MG63 (cell line): ENCODE results near the gene CTNNA2. TPM values are rescaled to one million over a fixed set of nuclear protein-coding genes. Genes with fewer than 3 reads are reported as not detected.

Experiments used
- DNase-seq: peaks from one replicate; pipeline ENCODE4 v3.0.0-alpha.2; 2020
- H3K27me3 ChIP-seq: fragments of 250-450 bp; sonication (Bioruptor Pico); 2 replicates; pipeline ENCODE4 v1.5.1; 2020; ENCODE audit warnings: mild to moderate bottlenecking, moderate library complexity
- H3K36me3 ChIP-seq: fragments of 250-450 bp; sonication (Bioruptor Pico); 2 replicates; pipeline ENCODE4 v1.5.1; 2020; ENCODE audit warnings: mild to moderate bottlenecking, moderate library complexity
- H3K4me3 ChIP-seq: fragments of 250-450 bp; sonication (Bioruptor Pico); 2 replicates; pipeline ENCODE4 v1.5.1; 2020; ENCODE audit warnings: mild to moderate bottlenecking, moderate library complexity
- H3K9me3 ChIP-seq: fragments of 250-450 bp; sonication (Bioruptor Pico); 2 replicates; pipeline ENCODE4 v1.5.1; 2020; ENCODE audit warnings: mild to moderate bottlenecking, moderate library complexity
- total RNA-seq: library from RNA; depleted of rRNA; stranded (reverse); fragments of >200 nt; shearing (Covaris generic); gene quantifications from 2 replicates; pipeline ENCODE4 v1.2.3, GENCODE V29; 2014; ENCODE audit warnings: low replicate concordance

CTNNA2 gene
- total RNA-seq, 1 experiment from 2014 or later = not detected

- Histone ChIP-seq H3K4me3 (no peak overlapping the region), H3K27me3 (no peaks in the 10 kb centered on the region), H3K9me3 (no peaks in the 10 kb centered on the region), H3K36me3 (no peaks in the 10 kb centered on the region)
- no peak for DNase-seq
These were observed 1033.9 kb downstream of the CTNNA2 start for GRCh38 chr2:80546766-80547165.

- no peak overlapping the region for H3K4me3 ChIP-seq
- H3K27me3 ChIP-seq = no peaks in the 10 kb centered on the region
- H3K36me3 ChIP-seq = no peaks in the 10 kb centered on the region
- H3K9me3 ChIP-seq = no peaks in the 10 kb centered on the region
- no peak for DNase-seq
These were observed 1034.5 kb downstream of the CTNNA2 start for GRCh38 chr2:80547344-80547743.

GRCh38 chr2:80548469-80548868 is 1035.6 kb downstream of the CTNNA2 start:
- Histone ChIP-seq H3K27me3 (no peaks in the 10 kb centered on the region), H3K9me3 (no peaks in the 10 kb centered on the region), H3K4me3 (no peak overlapping the region), H3K36me3 (no peaks in the 10 kb centered on the region)
- DNase-seq = no peak

- Histone ChIP-seq H3K36me3 (no peaks in the 10 kb centered on the region), H3K4me3 (no peak overlapping the region), H3K27me3 (no peaks in the 10 kb centered on the region), H3K9me3 (no peaks in the 10 kb centered on the region)
- no peak for DNase-seq
These were observed 1037.0 kb downstream of the CTNNA2 start for GRCh38 chr2:80549901-80550300.

GRCh38 chr2:80560326-80560725 is 1047.5 kb downstream of the CTNNA2 start:
- DNase-seq = peak; percentile 7
- H3K9me3 ChIP-seq = no peaks in the 10 kb centered on the region
- H3K36me3 ChIP-seq = no peaks in the 10 kb centered on the region
- H3K4me3 ChIP-seq = no peak overlapping the region
- H3K27me3 ChIP-seq = no peaks in the 10 kb centered on the region

- H3K9me3 ChIP-seq = no peaks in the 10 kb centered on the region
- H3K4me3 ChIP-seq = no peak overlapping the region
- DNase-seq = no peak
- no peaks in the 10 kb centered on the region; the same call in 1 of the 2 replicates for H3K27me3 ChIP-seq
- H3K36me3 ChIP-seq = no peaks in the 10 kb centered on the region
These were observed 1055.2 kb downstream of the CTNNA2 start for GRCh38 chr2:80568011-80568410.

- Histone ChIP-seq H3K36me3 (no peaks in the 10 kb centered on the region), H3K4me3 (no peak overlapping the region), H3K27me3 (no peaks in the 10 kb centered on the region; the same call in 1 of the 2 replicates), H3K9me3 (no peaks in the 10 kb centered on the region)
- DNase-seq = no peak
These were observed 1060.3 kb downstream of the CTNNA2 start for GRCh38 chr2:80573167-80573566.

GRCh38 chr2:80573950-80574349 is 1061.1 kb downstream of the CTNNA2 start:
- H3K9me3 ChIP-seq = no peaks in the 10 kb centered on the region
- no peak for DNase-seq
- no peaks in the 10 kb centered on the region; the same call in 1 of the 2 replicates for H3K27me3 ChIP-seq

GRCh38 chr2:80579756-80580155 is 1066.9 kb downstream of the CTNNA2 start:
- Histone ChIP-seq H3K36me3 (no peaks in the 10 kb centered on the region), H3K27me3 (no peaks in the 10 kb centered on the region), H3K4me3 (no peak overlapping the region), H3K9me3 (no peaks in the 10 kb centered on the region)
- DNase-seq = no peak

More at GRCh38 chr2:80573950-80574349, 1061.1 kb downstream of the CTNNA2 start:
- Histone ChIP-seq H3K36me3 (no peaks in the 10 kb centered on the region), H3K4me3 (no peak overlapping the region)

GRCh38 chr2:80591233-80591632 is 1078.4 kb downstream of the CTNNA2 start:
- no peaks in the 10 kb centered on the region for H3K9me3 ChIP-seq
- DNase-seq = no peak
- H3K27me3 ChIP-seq = no peaks in the 10 kb centered on the region

GRCh38 chr2:80592106-80592505 is 1079.3 kb downstream of the CTNNA2 start:
- Histone ChIP-seq H3K36me3 (no peaks in the 10 kb centered on the region), H3K9me3 (no peaks in the 10 kb centered on the region), H3K4me3 (no peak overlapping the region), H3K27me3 (no peaks in the 10 kb centered on the region)
- DNase-seq = no peak

More at GRCh38 chr2:80591233-80591632, 1078.4 kb downstream of the CTNNA2 start:
- Histone ChIP-seq H3K36me3 (no peaks in the 10 kb centered on the region), H3K4me3 (no peak overlapping the region)

- H3K27me3 ChIP-seq = 0 out of 2 replicates have a peak, but pooled peaks cover 2% of the 10 kb centered on the region
- H3K4me3 ChIP-seq = no peak overlapping the region
- H3K36me3 ChIP-seq = no peaks in the 10 kb centered on the region
- no peak for DNase-seq
- no peaks in the 10 kb centered on the region for H3K9me3 ChIP-seq
These were observed 1097.3 kb downstream of the CTNNA2 start for GRCh38 chr2:80610108-80610507.

- no peaks in the 10 kb centered on the region for H3K9me3 ChIP-seq
- H3K27me3 ChIP-seq = no peaks in the 10 kb centered on the region
- H3K4me3 ChIP-seq = no peak overlapping the region
- DNase-seq = no peak
- H3K36me3 ChIP-seq = no peaks in the 10 kb centered on the region
These were observed 1108.8 kb downstream of the CTNNA2 start for GRCh38 chr2:80621656-80622055.

GRCh38 chr2:80624062-80624461 is 1111.2 kb downstream of the CTNNA2 start:
- Histone ChIP-seq H3K27me3 (no peaks in the 10 kb centered on the region), H3K4me3 (no peak overlapping the region), H3K36me3 (no peaks in the 10 kb centered on the region), H3K9me3 (no peaks in the 10 kb centered on the region)
- DNase-seq = no peak

GRCh38 chr2:80634590-80634989 is 1121.7 kb downstream of the CTNNA2 start:
- no peak for DNase-seq
- H3K27me3 ChIP-seq = no peaks in the 10 kb centered on the region

GRCh38 chr2:80638783-80639182 is 1125.9 kb downstream of the CTNNA2 start:
- Histone ChIP-seq H3K4me3 (no peak overlapping the region), H3K36me3 (no peaks in the 10 kb centered on the region), H3K9me3 (no peaks in the 10 kb centered on the region), H3K27me3 (no peaks in the 10 kb centered on the region)
- peak; percentile 23 for DNase-seq

More at GRCh38 chr2:80634590-80634989, 1121.7 kb downstream of the CTNNA2 start:
- no peaks in the 10 kb centered on the region for H3K36me3 ChIP-seq
- H3K9me3 ChIP-seq = no peaks in the 10 kb centered on the region
- no peak overlapping the region for H3K4me3 ChIP-seq

- H3K9me3 ChIP-seq = no peaks in the 10 kb centered on the region
- H3K36me3 ChIP-seq = no peaks in the 10 kb centered on the region
- H3K27me3 ChIP-seq = no peaks in the 10 kb centered on the region
- DNase-seq = no peak
- H3K4me3 ChIP-seq = no peak overlapping the region
These were observed 1129.6 kb downstream of the CTNNA2 start for GRCh38 chr2:80642465-80642864.

GRCh38 chr2:80643598-80643997 is 1130.7 kb downstream of the CTNNA2 start:
- DNase-seq = no peak
- no peak overlapping the region for H3K4me3 ChIP-seq
- no peaks in the 10 kb centered on the region for H3K9me3 ChIP-seq
- H3K27me3 ChIP-seq = no peaks in the 10 kb centered on the region
- H3K36me3 ChIP-seq = no peaks in the 10 kb centered on the region

- H3K36me3 ChIP-seq = no peaks in the 10 kb centered on the region
- H3K27me3 ChIP-seq = no peaks in the 10 kb centered on the region
- DNase-seq = no peak
- peaks cover 4% of the 10 kb centered on the region for H3K9me3 ChIP-seq
- H3K4me3 ChIP-seq = no peak overlapping the region
These were observed 1138.6 kb downstream of the CTNNA2 start for GRCh38 chr2:80651435-80651834.
